MG63 (cell line): ENCODE data around the gene PBX3. TPM values are rescaled to one million over a fixed set of nuclear protein-coding genes. Genes with fewer than 3 reads are reported as not detected.

ENCODE experiments used
- DNase-seq: peaks from one replicate; pipeline ENCODE4 v3.0.0-alpha.2; 2020
- H3K27me3 ChIP-seq: fragments of 250-450 bp; sonication (Bioruptor Pico); 2 replicates; pipeline ENCODE4 v1.5.1; 2020; ENCODE audit warnings: mild to moderate bottlenecking, moderate library complexity
- H3K36me3 ChIP-seq: fragments of 250-450 bp; sonication (Bioruptor Pico); 2 replicates; pipeline ENCODE4 v1.5.1; 2020; ENCODE audit warnings: mild to moderate bottlenecking, moderate library complexity
- H3K4me3 ChIP-seq: fragments of 250-450 bp; sonication (Bioruptor Pico); 2 replicates; pipeline ENCODE4 v1.5.1; 2020; ENCODE audit warnings: mild to moderate bottlenecking, moderate library complexity
- H3K9me3 ChIP-seq: fragments of 250-450 bp; sonication (Bioruptor Pico); 2 replicates; pipeline ENCODE4 v1.5.1; 2020; ENCODE audit warnings: mild to moderate bottlenecking, moderate library complexity
- total RNA-seq: library from RNA; depleted of rRNA; stranded (reverse); fragments of >200 nt; shearing (Covaris generic); gene quantifications from 2 replicates; pipeline ENCODE4 v1.2.3, GENCODE V29; 2014; ENCODE audit warnings: low replicate concordance

Gene PBX3
- total RNA-seq, 1 experiment from 2014 or later: 12.4 TPM

DNA sequence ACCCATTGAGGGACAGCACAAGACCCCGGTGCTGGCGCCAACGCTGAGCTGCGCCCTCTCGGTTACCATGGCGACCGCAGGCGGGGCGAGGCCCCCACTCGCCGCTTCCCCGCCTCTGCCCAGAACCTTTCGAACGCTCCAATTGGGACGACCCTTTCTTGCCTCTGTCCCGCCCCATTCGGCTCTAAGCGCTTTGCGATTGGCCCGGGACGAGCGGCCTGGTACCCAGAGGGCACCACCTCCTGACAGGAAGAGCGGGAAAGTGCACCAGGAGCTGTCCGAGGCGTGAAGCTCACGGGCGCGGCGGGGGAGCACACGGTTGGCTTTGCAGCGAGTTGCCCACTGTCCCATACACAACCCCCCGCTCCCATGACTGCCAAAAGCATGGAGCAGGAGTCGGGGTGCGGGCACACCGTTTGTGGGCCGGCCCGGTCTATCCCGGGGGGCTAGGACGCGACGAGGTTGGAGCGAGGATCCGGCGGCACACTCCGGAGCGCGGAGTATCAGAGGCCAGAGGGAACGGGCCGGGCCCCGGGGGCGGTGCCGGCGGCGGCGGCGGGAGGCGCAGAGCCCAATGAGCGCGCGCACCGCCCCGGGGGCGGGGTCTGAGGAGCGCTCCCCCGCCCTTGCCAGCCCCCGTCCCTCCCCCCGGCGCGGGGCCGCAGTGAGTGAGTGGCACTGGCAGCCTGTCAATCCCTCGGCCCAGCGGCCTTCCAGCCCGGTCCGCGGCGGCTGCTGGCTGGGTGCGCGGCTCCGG lies 978 bp upstream of the PBX3 start:
- Histone ChIP-seq H3K36me3 (no peaks in the 10 kb centered on the region), H3K4me3 (peak overlapping the region; percentile 50), H3K27me3 (no peaks in the 10 kb centered on the region), H3K9me3 (no peaks in the 10 kb centered on the region)
- DNase-seq: peak; percentile 97

- H3K36me3 ChIP-seq: no peaks in the 10 kb centered on the region
- no peaks in the 10 kb centered on the region for H3K9me3 ChIP-seq
- DNase-seq: no peak
- H3K4me3 ChIP-seq: no peak overlapping the region; the same call in 1 of the 2 replicates
- H3K27me3 ChIP-seq: no peaks in the 10 kb centered on the region
Measured at GRCh38 chr9:125746774-125747052, 460 bp upstream of the PBX3 start.

GRCh38 chr9:125747765-125748445 lies 732 bp downstream of the PBX3 start:
- H3K27me3 ChIP-seq: no peaks in the 10 kb centered on the region
- no peaks in the 10 kb centered on the region for H3K36me3 ChIP-seq
- peak; percentile 39 for DNase-seq
- H3K9me3 ChIP-seq: no peaks in the 10 kb centered on the region
- H3K4me3 ChIP-seq: peak overlapping the region; percentile 59

DNA sequence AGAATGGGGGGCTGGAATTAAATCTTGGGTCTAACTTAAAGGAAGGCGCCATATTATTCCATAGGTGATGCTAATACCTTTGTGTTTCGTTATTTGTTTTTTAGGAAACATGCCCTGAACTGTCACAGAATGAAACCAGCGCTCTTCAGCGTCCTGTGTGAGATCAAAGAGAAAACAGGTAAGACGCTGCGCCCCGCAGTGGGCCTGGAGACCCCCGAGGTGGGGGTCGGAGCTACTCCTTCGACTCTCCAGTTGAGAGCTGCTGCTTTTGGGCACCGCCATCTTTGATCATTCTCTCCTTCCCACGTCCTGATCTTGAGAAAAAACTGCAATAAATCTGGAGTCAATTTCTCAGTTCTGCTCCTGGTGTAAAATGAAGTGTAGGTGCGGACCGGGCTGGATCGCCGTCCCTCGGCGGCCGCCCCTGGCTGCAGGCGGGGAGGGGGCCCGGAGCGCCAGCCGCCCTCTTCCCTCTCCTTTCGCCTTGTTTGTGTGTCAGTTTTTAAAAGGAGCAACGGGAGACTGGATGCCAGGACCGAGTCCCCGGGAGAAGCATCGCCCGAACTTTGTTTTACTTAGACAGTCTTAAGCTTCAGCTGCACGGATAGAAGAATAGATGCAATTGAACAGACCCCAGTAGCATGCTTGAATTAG lies 1.4 kb downstream of the PBX3 start:
- peak; percentile 12 for DNase-seq
- H3K27me3 ChIP-seq: no peaks in the 10 kb centered on the region
- H3K36me3 ChIP-seq: no peaks in the 10 kb centered on the region; the same call in 1 of the 2 replicates
- H3K4me3 ChIP-seq: peak overlapping the region; percentile 59
- no peaks in the 10 kb centered on the region for H3K9me3 ChIP-seq

GRCh38 chr9:125749287-125749935 lies 2.2 kb downstream of the PBX3 start:
- Histone ChIP-seq H3K4me3 (peak overlapping the region; percentile 59), H3K27me3 (no peaks in the 10 kb centered on the region), H3K9me3 (no peaks in the 10 kb centered on the region), H3K36me3 (peaks cover 3% of the 10 kb centered on the region; the same call in 1 of the 2 replicates)
- no peak for DNase-seq

DNA sequence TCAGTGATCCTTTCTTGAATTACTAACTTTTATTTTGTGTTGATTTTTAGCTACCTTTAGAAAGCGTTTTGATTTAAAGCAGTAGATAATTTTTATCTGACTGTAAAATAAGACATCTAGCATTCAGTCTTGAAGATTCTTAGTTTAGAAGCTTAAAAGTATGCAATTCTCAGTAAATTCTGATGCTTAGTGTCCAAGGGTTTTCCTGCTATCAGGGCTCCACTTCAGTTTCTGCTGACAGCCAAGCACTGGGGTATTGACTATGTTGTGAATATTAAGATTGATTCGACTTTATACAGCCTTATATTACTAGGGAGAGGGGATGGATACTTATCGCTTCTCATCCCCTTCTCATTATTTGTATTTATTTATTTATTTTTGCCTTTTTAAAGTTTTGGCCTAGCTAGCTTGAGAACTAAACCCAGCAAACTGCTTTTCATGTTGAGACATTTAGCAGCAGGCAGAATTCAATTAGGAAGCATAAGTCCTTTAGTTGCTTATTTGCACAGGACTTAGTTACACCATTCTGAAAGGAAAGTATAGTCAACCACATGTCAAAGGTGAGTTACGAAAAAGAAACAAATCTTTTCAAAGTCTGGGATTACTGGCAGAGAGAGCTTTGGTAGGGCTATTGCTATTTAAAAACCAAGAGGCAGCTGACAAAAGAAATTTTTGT lies 2.9 kb downstream of the PBX3 start:
- no peak for DNase-seq
- H3K4me3 ChIP-seq: no peak overlapping the region
- peaks cover 3% of the 10 kb centered on the region; the same call in 1 of the 2 replicates for H3K36me3 ChIP-seq
- no peaks in the 10 kb centered on the region for H3K27me3 ChIP-seq
- H3K9me3 ChIP-seq: no peaks in the 10 kb centered on the region

GRCh38 chr9:125750627-125751011 lies 3.4 kb downstream of the PBX3 start:
- Histone ChIP-seq H3K4me3 (no peak overlapping the region), H3K9me3 (no peaks in the 10 kb centered on the region), H3K27me3 (no peaks in the 10 kb centered on the region), H3K36me3 (peaks cover 3% of the 10 kb centered on the region; the same call in 1 of the 2 replicates)
- DNase-seq: no peak

- peaks cover 3% of the 10 kb centered on the region; the same call in 1 of the 2 replicates for H3K36me3 ChIP-seq
Measured at GRCh38 chr9:125752070-125752628, 5.0 kb downstream of the PBX3 start.

GRCh38 chr9:125754096-125754495 lies 6.9 kb downstream of the PBX3 start:
- no peaks in the 10 kb centered on the region for H3K27me3 ChIP-seq
- peaks cover 3% of the 10 kb centered on the region; the same call in 1 of the 2 replicates for H3K36me3 ChIP-seq
- no peak for DNase-seq
- H3K4me3 ChIP-seq: no peak overlapping the region
- H3K9me3 ChIP-seq: no peaks in the 10 kb centered on the region

More at GRCh38 chr9:125752070-125752628, 5.0 kb downstream of the PBX3 start:
- Histone ChIP-seq H3K9me3 (no peaks in the 10 kb centered on the region), H3K27me3 (no peaks in the 10 kb centered on the region), H3K4me3 (no peak overlapping the region)
- no peak for DNase-seq

- DNase-seq: no peak
- no peak overlapping the region for H3K4me3 ChIP-seq
Measured at GRCh38 chr9:125755340-125755739, 8.2 kb downstream of the PBX3 start.

DNA sequence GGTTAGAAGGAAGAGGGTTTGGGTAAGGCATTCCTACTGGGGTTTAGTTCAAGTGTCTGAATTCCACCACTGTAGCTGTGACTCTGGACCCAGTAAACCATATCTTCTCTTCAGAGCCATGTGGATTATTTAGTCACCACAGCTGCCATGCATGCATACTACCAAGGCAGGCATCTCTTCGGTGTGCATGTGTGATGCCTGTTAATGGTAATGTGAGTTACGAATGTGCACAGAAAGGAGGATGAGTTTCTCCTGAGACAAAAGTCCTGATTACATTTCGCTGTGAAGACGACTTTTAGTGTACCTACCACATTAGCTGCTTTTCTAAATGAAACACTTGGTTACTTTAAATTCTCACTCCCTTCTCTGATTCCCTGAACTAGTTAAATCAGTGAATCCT lies 9.3 kb downstream of the PBX3 start:
- DNase-seq: no peak
- Histone ChIP-seq H3K9me3 (no peaks in the 10 kb centered on the region), H3K36me3 (peaks cover 3% of the 10 kb centered on the region; the same call in 1 of the 2 replicates)

More at GRCh38 chr9:125755340-125755739, 8.2 kb downstream of the PBX3 start:
- Histone ChIP-seq H3K9me3 (no peaks in the 10 kb centered on the region), H3K27me3 (no peaks in the 10 kb centered on the region), H3K36me3 (peaks cover 3% of the 10 kb centered on the region; the same call in 1 of the 2 replicates)

DNA sequence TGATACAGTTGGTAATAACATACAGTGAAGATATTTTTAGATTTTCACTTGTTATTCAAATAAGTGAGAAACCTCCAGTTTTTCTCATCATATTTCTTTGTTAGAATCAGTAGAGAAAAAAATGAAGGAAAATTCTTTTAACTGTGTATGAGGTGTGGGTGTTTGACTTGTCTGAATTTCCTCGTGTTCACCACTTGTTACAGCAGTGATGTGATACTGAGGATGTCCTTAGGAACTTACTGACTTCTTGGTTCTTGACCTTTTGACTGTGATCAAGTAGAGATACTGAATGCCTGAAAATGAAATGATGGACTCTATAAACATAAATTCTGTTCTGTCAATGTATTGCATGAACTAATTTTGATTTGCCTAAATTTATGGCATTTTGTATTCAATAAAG lies 10.7 kb downstream of the PBX3 start:
- DNase-seq: no peak
- Histone ChIP-seq H3K9me3 (no peaks in the 10 kb centered on the region), H3K27me3 (no peaks in the 10 kb centered on the region), H3K4me3 (no peak overlapping the region), H3K36me3 (peaks cover 3% of the 10 kb centered on the region; the same call in 1 of the 2 replicates)

More for the DNA sequence above, 9.3 kb downstream of the PBX3 start:
- Histone ChIP-seq H3K27me3 (no peaks in the 10 kb centered on the region), H3K4me3 (no peak overlapping the region)

DNA sequence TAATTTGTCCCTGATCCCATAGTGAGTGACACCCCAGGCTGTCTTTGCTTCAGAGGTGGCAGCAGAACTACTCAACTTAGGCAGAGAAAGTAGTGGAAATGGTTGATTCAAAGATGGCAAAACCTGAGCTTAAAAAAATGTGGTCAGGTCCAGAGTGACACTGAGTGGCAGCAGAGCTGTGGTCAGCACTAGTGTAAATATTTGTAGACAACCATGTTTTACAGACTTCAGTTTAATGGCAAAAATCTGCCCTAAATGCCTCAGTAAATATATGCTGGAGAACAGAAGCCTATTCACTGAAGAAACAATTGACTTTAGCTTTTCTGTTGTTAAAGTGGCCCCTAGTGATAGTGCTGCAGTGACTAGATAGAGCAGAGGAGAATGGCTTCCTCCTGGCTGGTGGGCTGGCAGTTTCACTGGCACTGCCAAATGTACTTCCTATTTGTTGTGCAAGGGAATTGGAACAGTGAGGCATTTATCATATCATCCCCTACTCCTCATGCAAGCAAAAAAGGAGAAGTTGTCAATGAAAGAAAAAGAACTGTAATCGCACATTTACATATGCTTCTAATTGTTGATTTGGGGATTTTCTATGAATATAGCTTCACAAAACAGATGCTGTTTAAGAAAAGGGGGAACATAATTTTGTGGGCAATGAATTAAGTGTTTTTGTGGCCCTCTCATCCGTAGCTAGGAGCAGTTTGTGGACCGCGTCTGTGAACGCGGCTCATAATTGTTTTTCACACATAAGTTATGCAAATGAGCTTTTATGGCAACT lies 12.0 kb downstream of the PBX3 start:
- no peaks in the 10 kb centered on the region for H3K9me3 ChIP-seq
- no peaks in the 10 kb centered on the region for H3K36me3 ChIP-seq
- H3K27me3 ChIP-seq: no peaks in the 10 kb centered on the region
- peak overlapping the region; percentile 35 for H3K4me3 ChIP-seq
- DNase-seq: peak; percentile 59

DNA sequence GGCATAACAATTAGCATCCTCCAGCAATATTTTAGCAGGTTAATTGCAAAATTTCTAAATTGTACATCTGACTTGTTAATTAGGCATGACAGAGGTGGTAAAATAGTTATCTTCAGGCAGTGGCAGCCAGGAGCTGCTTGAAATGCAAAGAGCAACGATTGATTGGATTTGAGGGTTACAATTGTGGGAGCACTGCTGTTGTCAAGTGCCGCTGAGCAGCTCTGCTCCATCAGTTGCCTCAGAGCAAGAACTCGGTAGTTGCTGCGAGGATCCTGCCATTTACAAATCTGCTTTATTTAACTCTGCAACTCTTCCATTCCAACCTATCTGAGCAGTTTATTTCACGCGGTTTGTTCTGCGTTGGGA lies 12.6 kb downstream of the PBX3 start:
- no peak for DNase-seq
- peak overlapping the region; percentile 35 for H3K4me3 ChIP-seq
- no peaks in the 10 kb centered on the region for H3K9me3 ChIP-seq

DNA sequence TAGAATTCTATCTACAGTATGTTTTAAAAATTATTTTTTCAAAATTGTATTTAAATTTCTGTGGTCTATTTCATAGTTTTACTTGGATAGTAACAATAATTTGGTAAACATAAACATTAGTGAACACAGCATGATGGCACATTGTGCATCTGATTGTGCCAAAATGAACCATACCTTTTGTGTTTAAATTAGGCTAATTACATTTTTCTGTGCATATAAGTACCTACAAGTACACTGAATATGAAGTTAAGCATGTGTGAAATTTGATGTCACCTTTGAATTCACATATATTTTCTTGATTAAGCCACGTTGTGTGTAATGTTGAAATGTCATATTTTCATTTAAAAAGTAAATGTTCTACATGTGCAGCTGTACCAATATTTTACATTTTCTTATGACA lies 13.4 kb downstream of the PBX3 start:
- Histone ChIP-seq H3K36me3 (no peaks in the 10 kb centered on the region), H3K9me3 (no peaks in the 10 kb centered on the region), H3K27me3 (no peaks in the 10 kb centered on the region), H3K4me3 (no peak overlapping the region)
- no peak for DNase-seq

More for the DNA sequence above, 12.6 kb downstream of the PBX3 start:
- Histone ChIP-seq H3K36me3 (no peaks in the 10 kb centered on the region), H3K27me3 (no peaks in the 10 kb centered on the region)
